NK-92 treated with Interleukin-12 subunit alpha and Interleukin-12 subunit beta, amount 100 ng/mL, for 24 hours (cell line): ENCODE data around the gene SNX30.

Source experiments
- DNase-seq: peaks from one replicate; lab custom pipeline; 2025; lab: John Stamatoyannopoulos, UW

Gene SNX30

GRCh38 chr9:112885324-112885723 is 134.8 kb downstream of the SNX30 start:
- no peak for DNase-seq

DNA sequence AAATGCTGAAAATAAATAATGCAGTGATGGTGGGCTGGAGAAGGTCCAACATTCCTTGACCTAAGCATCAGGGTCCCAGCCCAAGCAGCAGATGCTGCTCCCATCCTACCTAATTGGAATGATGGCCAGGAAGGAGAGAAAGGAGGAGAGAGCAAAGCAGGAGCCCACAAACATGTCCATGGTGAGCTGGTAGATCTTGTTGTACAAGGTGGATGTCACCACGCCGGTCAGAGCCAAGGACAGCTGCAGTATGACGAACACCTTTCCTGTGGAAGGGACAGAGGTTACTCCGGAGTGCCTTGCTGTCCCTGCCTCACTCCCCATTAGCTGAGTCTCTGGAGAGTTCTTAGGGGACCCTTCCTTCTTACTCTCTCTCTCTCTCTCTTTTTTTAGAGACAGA is 135.8 kb downstream of the SNX30 start:
- DNase-seq: no peak

- DNase-seq: no peak
Measured at GRCh38 chr9:112887381-112887780, 136.8 kb downstream of the SNX30 start.

GRCh38 chr9:112890106-112891081 is 139.8 kb downstream of the SNX30 start, which contains the start of gene SLC46A2:
Gene SLC46A2 (minus strand): TSS chr9:112890876. CDS start chr9:112890681, 195 bp downstream.
- DNase-seq: no peak

- no peak for DNase-seq
Measured at GRCh38 chr9:112891521-112891920, 141.0 kb downstream of the SNX30 start.

- DNase-seq: no peak
Measured at GRCh38 chr9:112892981-112893380, 142.4 kb downstream of the SNX30 start.

- no peak for DNase-seq
Measured at GRCh38 chr9:112894041-112894440, 143.5 kb downstream of the SNX30 start.

DNA sequence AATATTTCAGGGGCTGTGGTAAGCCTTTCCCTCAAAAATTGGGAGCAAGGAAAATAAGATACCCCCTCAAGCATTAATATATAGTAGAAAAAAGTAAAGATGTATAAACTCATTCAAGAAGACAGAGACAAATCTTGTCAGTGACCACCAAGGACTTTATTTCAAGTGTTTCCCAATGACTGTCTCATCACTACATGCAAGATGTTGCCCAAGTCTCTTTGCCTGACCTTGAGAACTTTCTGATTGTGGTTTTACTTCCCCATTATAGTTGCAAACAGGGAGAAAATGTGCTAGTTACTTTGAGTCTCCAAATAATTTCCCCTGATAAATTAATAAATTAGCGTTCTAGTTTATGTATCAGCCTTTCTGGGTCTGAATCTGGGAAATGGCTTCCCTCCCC is 144.1 kb downstream of the SNX30 start:
- DNase-seq: no peak

DNA sequence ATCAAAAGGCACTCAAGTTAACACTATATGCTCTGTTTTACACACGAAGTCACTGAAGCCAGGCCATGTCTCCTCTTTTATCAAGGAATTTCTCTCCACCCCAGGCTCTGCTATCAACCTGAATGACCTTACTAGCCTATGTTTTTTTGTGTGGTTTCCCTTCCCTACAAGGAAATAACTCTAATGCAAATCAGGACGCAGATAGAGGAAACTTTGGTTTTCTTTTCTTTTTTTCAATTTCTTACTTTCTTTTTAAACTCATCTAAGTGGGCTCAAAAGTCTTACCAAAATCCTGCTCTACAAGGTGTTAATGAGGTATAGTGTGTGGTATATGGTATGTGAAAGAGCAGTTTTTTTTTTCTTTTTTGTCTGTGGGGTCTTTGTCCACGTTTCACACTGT is 145.6 kb downstream of the SNX30 start:
- no peak for DNase-seq

DNA sequence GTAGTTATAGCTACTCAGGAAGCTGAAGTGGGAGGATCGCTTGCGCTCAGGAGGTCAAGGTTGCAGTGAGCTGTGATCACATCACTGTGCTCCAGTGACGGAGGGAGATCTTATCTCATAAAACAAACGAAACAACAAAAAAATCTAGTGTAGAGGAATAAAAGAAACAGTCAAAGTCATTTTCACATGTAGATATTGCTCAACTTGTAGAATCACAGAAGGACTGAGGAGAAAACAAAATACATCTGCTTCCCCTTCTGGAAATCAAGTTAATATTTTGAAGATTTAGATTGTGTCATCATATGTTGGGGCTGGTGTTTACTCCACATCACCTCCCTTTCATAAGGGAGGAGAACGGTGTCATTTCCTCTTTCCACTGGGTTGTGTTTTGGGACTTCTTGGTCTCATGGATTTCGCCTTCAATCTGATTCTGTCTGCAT is 148.3 kb downstream of the SNX30 start:
- DNase-seq: no peak

DNA sequence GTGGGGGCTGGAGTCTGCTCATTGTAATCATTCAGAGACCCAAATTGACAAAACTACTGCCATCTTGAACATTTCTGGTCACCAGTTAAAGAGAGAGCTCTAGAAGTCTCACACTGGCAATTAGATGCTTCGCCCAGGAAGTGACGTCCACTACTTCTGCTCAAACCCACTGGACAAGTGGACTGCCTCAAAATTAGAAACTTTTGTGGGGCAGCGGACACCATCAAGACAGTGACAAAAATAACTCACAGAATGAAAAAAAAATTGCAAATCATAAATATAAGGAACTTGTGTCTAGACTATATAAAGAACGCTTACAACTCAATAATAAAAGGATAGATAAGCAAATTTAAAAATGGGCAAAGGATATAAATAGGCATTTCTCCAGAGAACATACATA is 149.9 kb downstream of the SNX30 start:
- no peak for DNase-seq

- DNase-seq: no peak
Measured at GRCh38 chr9:112900901-112901300, 150.3 kb downstream of the SNX30 start.

DNA sequence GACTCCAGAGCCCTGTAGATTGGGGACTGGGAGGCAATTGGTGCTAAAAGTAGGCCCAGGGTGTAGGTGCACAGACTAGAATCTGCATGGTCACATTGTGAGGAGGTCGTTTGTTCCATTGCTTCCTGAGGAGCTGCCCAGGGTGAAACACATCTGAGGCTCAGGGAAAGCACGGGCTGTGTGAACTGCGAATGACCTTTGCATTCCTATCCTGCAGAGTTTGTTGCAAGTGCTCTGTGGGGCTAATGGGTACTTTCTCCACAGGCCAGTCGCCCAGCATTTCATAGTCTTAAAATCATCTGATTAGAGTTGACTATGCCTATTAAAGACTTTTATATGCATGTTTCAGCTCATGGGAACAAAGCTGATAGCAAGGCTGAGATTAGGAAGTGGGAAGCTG is 154.5 kb downstream of the SNX30 start:
- DNase-seq: no peak

DNA sequence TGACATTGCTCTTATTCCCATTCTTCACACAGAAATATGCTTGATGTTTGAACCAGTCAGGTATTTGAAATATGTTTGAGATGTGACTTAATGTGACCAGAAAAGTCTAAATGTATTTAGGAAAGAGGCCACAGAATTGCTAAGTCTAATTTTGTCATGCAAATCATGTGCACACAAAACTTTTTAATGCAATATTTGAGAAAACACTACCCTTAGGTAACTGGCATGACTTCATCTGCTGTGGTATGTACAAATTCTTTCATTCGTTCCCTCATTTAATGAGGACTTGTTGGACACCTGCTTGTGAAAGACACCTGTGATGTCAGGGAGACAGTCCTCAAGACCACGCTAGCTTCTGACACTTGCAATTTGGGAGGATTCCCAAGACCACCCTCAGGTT is 161.2 kb downstream of the SNX30 start:
- no peak for DNase-seq

DNA sequence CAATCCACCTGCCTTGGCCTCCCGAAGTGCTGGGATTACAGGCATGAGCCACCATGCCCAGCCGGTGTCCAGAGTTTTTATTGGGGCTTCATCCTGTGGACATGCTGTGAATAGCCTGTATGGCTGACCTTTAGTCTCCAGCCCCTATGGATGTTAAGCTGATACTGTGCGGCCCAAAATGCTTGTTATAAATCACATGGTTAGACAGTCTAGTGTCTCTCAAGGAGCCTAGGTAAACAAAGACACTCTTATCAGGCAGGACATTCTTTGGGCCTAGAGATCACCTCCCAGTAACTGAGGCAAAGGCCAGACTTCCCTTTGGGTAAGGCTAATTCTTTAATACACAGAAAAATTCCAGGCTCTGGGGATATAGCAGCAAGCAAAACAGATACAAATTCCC is 162.1 kb downstream of the SNX30 start:
- DNase-seq: no peak

DNA sequence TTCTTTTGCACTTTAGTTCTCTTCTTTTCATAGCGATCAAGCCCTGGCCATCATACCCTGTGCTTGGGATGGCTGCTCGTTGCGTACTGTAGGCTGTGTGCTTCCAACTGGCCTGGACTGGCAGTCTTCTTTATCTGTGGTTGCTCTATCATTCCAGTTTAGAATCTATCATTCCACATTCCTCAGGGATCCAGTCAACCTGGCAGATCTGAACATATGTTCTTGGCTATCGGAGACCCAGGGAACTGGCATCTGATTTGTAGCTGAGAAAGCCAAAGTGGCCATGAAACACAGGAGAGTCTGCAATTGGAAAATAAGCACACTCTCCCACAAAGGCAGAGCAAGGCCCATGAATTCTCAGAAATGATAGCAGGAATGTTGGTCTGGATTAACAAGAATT is 162.8 kb downstream of the SNX30 start:
- no peak for DNase-seq

- no peak for DNase-seq
Measured at GRCh38 chr9:112914524-112914923, 164.0 kb downstream of the SNX30 start.

DNA sequence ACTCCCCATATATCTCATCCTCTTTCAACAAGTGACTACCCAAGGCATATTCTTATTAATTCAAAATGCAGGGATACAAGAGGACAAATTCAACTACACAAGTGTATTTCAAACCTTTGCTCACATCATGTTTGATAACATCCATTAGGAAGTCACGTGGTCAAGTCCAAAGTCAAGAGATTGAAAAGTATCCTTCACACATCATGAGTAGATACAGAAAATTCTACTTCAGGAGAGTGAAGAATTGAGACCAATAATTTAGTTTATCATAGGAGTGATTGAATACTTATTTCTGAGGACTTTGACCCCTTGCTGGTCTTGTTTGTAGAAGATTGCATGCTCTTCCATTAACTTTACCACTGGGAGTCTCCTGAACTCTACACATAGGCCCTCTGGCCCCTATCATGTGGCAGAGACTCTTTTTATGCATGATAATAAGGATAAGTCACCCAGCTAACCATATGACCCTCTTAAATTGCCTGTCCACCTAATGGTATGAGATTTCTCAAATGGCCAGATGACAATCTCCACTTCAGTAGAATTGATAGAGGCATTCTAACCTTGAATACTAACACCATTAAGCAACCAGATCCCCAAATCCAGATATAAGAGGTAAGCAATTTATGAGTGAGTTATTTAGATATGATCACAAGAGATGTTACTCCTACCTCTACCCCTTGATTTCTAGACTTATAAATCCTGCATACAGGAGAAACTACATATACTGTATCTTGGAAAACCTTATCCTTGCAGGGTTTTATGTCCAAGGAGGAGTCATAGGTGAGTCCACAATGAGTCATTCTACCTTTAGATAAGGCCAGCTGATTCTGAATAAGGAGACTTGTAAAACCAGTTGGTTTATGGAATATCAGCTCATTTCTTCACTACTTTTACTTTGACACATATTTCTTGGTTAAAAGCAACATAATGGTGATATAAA is 166.8 kb downstream of the SNX30 start:
- no peak for DNase-seq

DNA sequence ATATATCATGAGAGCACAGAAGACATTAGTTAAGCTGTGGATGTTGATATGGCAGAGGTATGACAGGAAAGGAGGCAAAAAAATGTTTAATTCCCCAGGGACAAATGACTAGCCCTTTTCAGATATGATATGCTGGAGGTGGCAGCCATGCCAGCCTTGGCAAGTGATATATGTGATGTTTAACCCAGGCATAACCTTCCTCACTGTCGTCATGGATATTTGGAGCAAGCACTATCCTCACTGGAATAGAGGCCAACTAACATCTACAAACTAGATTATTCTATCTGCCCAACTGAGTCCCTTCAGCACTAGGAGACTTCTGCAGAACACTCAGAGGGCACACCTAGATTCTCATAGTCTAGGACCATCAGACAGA is 167.4 kb downstream of the SNX30 start:
- DNase-seq: no peak

- no peak for DNase-seq
Measured at GRCh38 chr9:112921549-112921948, 171.0 kb downstream of the SNX30 start.
